Putamen (tissue), 1 donor: Measurements from ENCODE around the gene C16orf90.
A peak's percentile ranks its signal among the peaks of the same experiment; 100 is the strongest.

Source experiments
- DNase-seq: peaks from one replicate; pipeline ENCODE4 v3.0.0-alpha.2; 2016; ENCODE audit warnings: low spot score

The C16orf90 gene

GRCh38 chr16:3465911-3466584 is 29.2 kb downstream of the C16orf90 start:
- peak; percentile 25 for DNase-seq

- DNase-seq = no peak
These were observed 30.0 kb downstream of the C16orf90 start for GRCh38 chr16:3465301-3465700.

GRCh38 chr16:3461151-3461550 is 34.1 kb downstream of the C16orf90 start:
- no peak for DNase-seq

DNA sequence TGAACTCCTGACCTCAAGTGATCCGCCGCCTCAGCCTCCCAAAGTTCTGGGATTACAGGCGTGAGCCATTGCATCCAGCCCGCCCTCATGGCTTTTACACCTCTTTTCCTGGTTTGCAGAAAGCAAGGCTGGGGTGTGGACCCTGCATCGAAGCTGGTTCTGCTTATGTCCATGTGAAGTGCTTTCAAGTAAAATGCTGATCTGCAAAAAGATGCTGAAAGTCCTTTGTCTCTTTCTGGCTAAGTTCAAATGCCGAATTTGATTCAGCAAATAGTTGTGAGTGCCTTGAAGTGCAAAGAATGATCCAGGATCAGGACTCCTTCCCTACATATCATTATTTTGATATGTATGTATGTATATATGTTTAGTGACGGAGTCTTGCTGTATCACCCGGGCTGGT is 34.7 kb downstream of the C16orf90 start:
- DNase-seq = no peak

DNA sequence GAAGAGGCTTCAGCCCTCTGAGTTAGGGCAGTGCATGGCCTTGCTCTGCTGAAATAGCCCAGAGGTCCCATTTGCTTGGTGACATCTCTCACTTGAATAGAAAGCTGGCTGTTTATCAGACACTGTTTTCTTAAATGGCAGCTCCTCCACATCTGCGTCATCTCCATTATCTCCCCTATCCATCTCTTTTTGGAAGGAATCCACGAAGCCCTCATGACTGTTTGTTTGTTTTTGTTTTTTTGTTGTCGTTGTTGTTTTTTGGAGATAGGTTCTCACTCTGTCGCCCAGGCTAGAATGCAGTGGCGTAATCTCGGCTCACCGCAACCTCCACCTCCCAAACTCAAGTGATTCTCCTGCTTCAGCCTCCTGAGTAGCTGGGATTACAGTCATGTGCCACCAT is 35.2 kb downstream of the C16orf90 start:
- DNase-seq = no peak

- DNase-seq = no peak
These were observed 35.7 kb downstream of the C16orf90 start for GRCh38 chr16:3459401-3460090.

GRCh38 chr16:3458852-3459361 is 36.4 kb downstream of the C16orf90 start:
- no peak for DNase-seq

DNA sequence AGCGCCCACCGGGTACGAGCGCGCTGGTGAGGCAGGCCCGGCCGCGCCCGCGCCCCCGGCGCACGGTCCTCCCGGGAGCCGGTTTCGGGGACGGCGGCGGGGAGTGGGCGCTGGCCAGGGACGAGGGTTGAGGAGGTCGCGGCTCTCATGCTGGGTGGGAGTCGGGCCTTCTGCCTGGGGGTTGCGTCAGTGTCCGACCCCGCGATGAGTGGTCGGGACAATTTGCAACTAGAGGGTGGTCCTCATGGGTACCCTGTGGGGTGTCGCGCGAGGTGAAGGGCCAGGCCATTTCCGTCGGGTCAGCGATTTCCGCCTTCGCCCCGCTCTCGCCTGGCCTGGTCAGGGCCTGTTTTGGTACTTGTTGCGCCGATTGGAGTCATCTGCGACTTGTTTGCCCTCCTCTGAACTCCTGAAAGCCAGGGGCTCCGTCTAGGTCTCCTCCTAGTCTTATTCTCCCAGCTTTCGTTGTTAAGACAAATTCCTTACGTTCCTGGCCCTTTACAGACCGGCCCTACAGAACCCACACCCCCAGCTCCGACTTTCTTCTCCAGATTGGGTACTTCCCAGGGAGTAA is 36.9 kb downstream of the C16orf90 start:
- DNase-seq = no peak

DNA sequence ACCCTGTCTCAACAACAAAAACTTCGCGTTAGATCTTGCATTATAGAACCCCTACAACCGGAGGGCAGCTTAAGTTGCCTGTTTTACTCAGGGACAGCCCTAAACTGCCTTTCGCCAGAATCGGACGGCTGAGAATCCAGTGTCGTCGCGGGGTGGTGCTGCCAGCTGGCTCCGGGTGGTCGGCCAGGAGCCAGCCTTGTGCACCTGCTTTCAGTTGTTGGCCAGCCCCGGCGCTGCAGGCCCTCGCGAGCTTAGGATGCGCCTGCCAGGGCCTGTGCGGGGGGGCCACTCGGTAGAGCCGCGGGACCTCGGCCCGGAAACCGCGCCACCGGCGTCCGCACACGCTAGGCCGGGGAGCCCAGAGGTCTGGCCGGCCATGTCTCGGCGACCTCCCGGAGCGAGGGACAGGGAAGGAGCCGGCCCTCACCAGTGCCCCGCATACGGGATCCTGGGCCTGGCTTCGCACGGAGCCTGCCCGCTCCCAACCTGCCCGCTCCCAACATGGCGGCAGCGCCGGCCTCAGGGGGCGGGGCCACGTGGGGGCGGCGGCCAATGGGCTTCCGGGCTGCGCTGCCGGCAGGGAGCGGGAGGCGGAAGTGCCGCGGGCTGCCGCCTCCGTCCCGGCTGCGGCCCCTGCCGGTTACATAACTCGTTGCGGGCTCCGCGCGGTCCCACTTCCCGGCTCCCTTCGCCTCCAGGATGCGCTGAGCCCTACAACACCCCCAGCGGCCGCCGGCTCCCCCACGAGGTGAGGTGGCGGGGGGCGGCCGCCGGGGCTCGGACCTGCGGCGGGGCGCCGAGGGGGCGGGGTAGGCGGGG is 37.6 kb downstream of the C16orf90 start:
- DNase-seq = peak; percentile 91

- DNase-seq = no peak
These were observed 40.6 kb downstream of the C16orf90 start for GRCh38 chr16:3454631-3455147.

GRCh38 chr16:3454093-3454492 is 41.2 kb downstream of the C16orf90 start:
- DNase-seq = no peak

DNA sequence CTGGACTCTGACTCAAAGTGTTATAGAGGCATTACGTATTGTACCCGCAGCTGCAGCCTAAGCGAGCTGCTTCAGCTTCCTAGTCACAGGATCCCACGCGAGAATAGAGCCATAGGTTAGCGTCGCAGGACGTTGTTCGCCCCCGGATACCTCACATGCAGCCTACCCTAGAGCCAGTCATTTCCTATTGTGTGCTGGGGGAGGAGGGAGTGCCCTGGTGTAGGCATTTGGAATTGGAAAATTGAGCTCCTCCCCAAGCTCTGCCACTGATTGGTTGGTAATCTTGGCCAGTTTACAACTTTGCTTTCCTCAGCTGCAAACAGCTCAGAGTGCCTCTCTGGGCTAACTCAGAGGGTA is 51.3 kb downstream of the C16orf90 start:
- peak; percentile 50 for DNase-seq
